GM19043 (cell line): Measurements from ENCODE around the gene BRD1.

ENCODE experiments used
- ATAC-seq: cut with Tn5 transposase; IDR thresholded peaks from one replicate; pipeline ENCODE4 v1.9.1; 2021; ENCODE audit warnings: low read depth; ENCODE audit not compliant: unreplicated experiment

BRD1 gene

GRCh38 chr22:49754696-49755630 lies 72.7 kb downstream of the BRD1 start:
- no peak for ATAC-seq

- no peak for ATAC-seq
Observed at GRCh38 chr22:49753961-49754695, 73.5 kb downstream of the BRD1 start.

- ATAC-seq, result no peak
Observed at GRCh38 chr22:49753276-49753890, 74.3 kb downstream of the BRD1 start.

GRCh38 chr22:49752598-49753091 lies 75.0 kb downstream of the BRD1 start:
- ATAC-seq, result no peak

- no peak for ATAC-seq
Observed at GRCh38 chr22:49751966-49752597, 75.6 kb downstream of the BRD1 start.

- ATAC-seq, result no peak
Observed at GRCh38 chr22:49751318-49751965, 76.2 kb downstream of the BRD1 start.

- no peak for ATAC-seq
Observed at GRCh38 chr22:49749885-49750510, 77.7 kb downstream of the BRD1 start.

GRCh38 chr22:49749227-49749626 lies 78.4 kb downstream of the BRD1 start:
- ATAC-seq, result no peak

- ATAC-seq, result no peak
Observed at GRCh38 chr22:49748514-49748913, 79.2 kb downstream of the BRD1 start.

GRCh38 chr22:49747716-49748115 lies 80.0 kb downstream of the BRD1 start:
- no peak for ATAC-seq

GRCh38 chr22:49747130-49747529 lies 80.5 kb downstream of the BRD1 start:
- ATAC-seq, result no peak

GRCh38 chr22:49746065-49746464 lies 81.6 kb downstream of the BRD1 start:
- no peak for ATAC-seq

GRCh38 chr22:49740242-49740641 lies 87.4 kb downstream of the BRD1 start:
- ATAC-seq, result no peak

GRCh38 chr22:49739138-49739537 lies 88.5 kb downstream of the BRD1 start:
- ATAC-seq, result no peak

GRCh38 chr22:49738566-49738965 lies 89.1 kb downstream of the BRD1 start:
- no peak for ATAC-seq

GRCh38 chr22:49738006-49738405 lies 89.7 kb downstream of the BRD1 start:
- no peak for ATAC-seq

GRCh38 chr22:49737101-49737551 lies 90.5 kb downstream of the BRD1 start:
- no peak for ATAC-seq

- no peak for ATAC-seq
Observed at GRCh38 chr22:49736538-49736937, 91.1 kb downstream of the BRD1 start.

GRCh38 chr22:49735901-49736421 lies 91.7 kb downstream of the BRD1 start:
- ATAC-seq, result no peak
